HCT116 (cell line): ENCODE measurements around the gene PCDHGA1. TPM values are rescaled to one million over a fixed set of nuclear protein-coding genes. Genes with fewer than 3 reads are reported as not detected.
"Not testable (repeated sequence)": the region's sequence is repeated elsewhere in the genome, so short reads cannot be mapped to it uniquely, and the experiment has no call there.

Source experiments
- ATAC-seq: fragments of 200-7000 bp; cut with Tn5 transposase; 2 replicates; pipeline ENCODE4 v1.9.1; 2020; ENCODE audit warnings: mild to moderate bottlenecking, moderate library complexity
- BruUV-seq: library from RNA; stranded (reverse); fragments of 400-500 nt; replicated peaks from 2 replicates; lab custom pipeline; 2021; lab: Mats Ljungman, UMichigan
- CTCF ChIA-PET: fragments of 300-600 bp; sonication (Branson Sonifier 250); formaldehyde crosslinking; loops from one replicate; lab custom pipeline; 2021; ENCODE audit warnings: antibody characterized with exemption; lab: Charles Lee
- POLR2A ChIA-PET: fragments of 300-600, 350-600 bp; sonication (Branson Sonifier 250); formaldehyde crosslinking; loops from one replicate; lab custom pipeline; 2021; ENCODE audit warnings: antibody characterized with exemption; lab: Charles Lee
- RAD21 ChIA-PET, 2 experiments: fragments of 300-600 bp; sonication (Branson Sonifier 250); formaldehyde crosslinking; loops; one replicate each; lab custom pipeline; 2023; ENCODE audit warnings: low total read pairs in 2 of 2; ENCODE audit not compliant: uncharacterized antibody in 2 of 2, unreplicated experiment in 2 of 2, low non-redundant PET in 1 of 2; lab: Charles Lee
- DNase-seq: peaks from one replicate; pipeline ENCODE4 v3.0.0-alpha.2; 2010; ENCODE audit warnings: low read depth, low spot score
- H2AFZ ChIP-seq: fragments of 200-600 bp; shearing (Covaris generic), sonication (generic); 2 replicates; pipeline ENCODE4 v1.6.1; 2017; ENCODE audit warnings: low read depth, mixed run types, mixed read lengths, antibody characterized with exemption, low read length; ENCODE audit not compliant: poor library complexity, severe bottlenecking
- H3K27ac ChIP-seq: 2 replicates; pipeline ENCODE4 v1.5.1; 2012; ENCODE audit warnings: low read depth, low read length
- H3K27me3 ChIP-seq: fragments of 200-600 bp; sonication (generic); 2 replicates; pipeline ENCODE4 v1.6.1; 2016; ENCODE audit warnings: mixed run types, low read length, mixed read lengths; ENCODE audit not compliant: insufficient read depth
- H3K36me3 ChIP-seq, 2 experiments: fragments of 200-500 bp in 1 of 2; fragments of 200-600 bp in 1 of 2; sonication (Bioruptor generic) in 1 of 2; sonication (generic) in 1 of 2; 2 replicates each; pipeline versions ENCODE4 v1.5.1 to v1.6.1; 2014 to 2016; ENCODE audit warnings: low read length in 2 of 2, inconsistent platforms in 1 of 2, mixed read lengths in 1 of 2, mixed run types in 1 of 2; ENCODE audit not compliant: insufficient read depth in 2 of 2, control insufficient read depth in 1 of 2
- H3K4me1 ChIP-seq, 2 experiments: fragments of 200-600 bp in 1 of 2; sonication (generic) in 1 of 2; 2 replicates each; pipeline versions ENCODE4 v1.5.1 to v1.6.1; 2012 to 2017; ENCODE audit warnings: low read length in 2 of 2, inconsistent platforms in 1 of 2, mild to moderate bottlenecking in 1 of 2, mixed read lengths in 1 of 2, mixed run types in 1 of 2, moderate library complexity in 1 of 2; ENCODE audit not compliant: insufficient read depth in 2 of 2, control insufficient read depth in 1 of 2
- H3K4me2 ChIP-seq: fragments of 200-600 bp; sonication (generic); 2 replicates; pipeline ENCODE4 v1.6.1; 2017; ENCODE audit warnings: mixed run types, low read length, mixed read lengths
- H3K4me3 ChIP-seq, 2 experiments: fragments of 200-600 bp in 1 of 2; sonication (generic) in 1 of 2; replicated peaks in 1 of 2; 2 replicates each; pipeline ENCODE4 v1.5.1; 2011 to 2016; ENCODE audit warnings: low read length in 2 of 2, control low read depth in 1 of 2, low read depth in 1 of 2, mild to moderate bottlenecking in 1 of 2, mixed read lengths in 1 of 2, mixed run types in 1 of 2
- H3K79me2 ChIP-seq: fragments of 200-600 bp; sonication (generic); 2 replicates; pipeline ENCODE4 v1.6.1; 2017; ENCODE audit warnings: mild to moderate bottlenecking, mixed run types, low read length, moderate library complexity, mixed read lengths; ENCODE audit not compliant: insufficient read depth
- H3K9ac ChIP-seq: fragments of 200-600 bp; sonication (generic); 2 replicates; pipeline ENCODE4 v1.6.1; 2016; ENCODE audit warnings: low read length, mixed read lengths
- H3K9me2 ChIP-seq: fragments of 200-600 bp; sonication (generic), shearing (Covaris generic); 2 replicates; pipeline ENCODE4 v1.6.1; 2017; ENCODE audit warnings: mixed run types, mild to moderate bottlenecking, moderate library complexity; ENCODE audit not compliant: insufficient read depth
- H3K9me3 ChIP-seq, 2 experiments: fragments of 200-500 bp in 1 of 2; fragments of 200-600 bp in 1 of 2; sonication (Bioruptor generic) in 1 of 2; sonication (generic) in 1 of 2; 2 replicates each; pipeline ENCODE4 v1.6.1; 2014 to 2017; ENCODE audit warnings: low read length in 2 of 2, mixed read lengths in 2 of 2, inconsistent platforms in 1 of 2, low read depth in 1 of 2, mild to moderate bottlenecking in 1 of 2, mixed run types in 1 of 2, moderate library complexity in 1 of 2; ENCODE audit not compliant: control insufficient read depth in 1 of 2, insufficient read depth in 1 of 2
- H4K20me1 ChIP-seq: fragments of 200-600 bp; sonication (generic), shearing (Covaris generic); 2 replicates; pipeline ENCODE4 v1.6.1; 2017; ENCODE audit warnings: mixed run types, mild to moderate bottlenecking, moderate library complexity; ENCODE audit not compliant: insufficient read depth
- CEBPB ChIP-seq: IDR thresholded peaks from 2 replicates; pipeline ENCODE4 v1.6.1; 2012; ENCODE audit warnings: low read depth
- FOSL1 ChIP-seq: IDR thresholded peaks from 2 replicates; pipeline ENCODE4 v1.6.1; 2012; ENCODE audit warnings: low read depth
- MAX ChIP-seq: IDR thresholded peaks from 2 replicates; pipeline ENCODE4 v1.6.1; 2012
- POLR2A ChIP-seq: IDR thresholded peaks from 2 replicates; pipeline ENCODE4 v1.7.0; 2011; ENCODE audit warnings: borderline replicate concordance; ENCODE audit not compliant: insufficient read depth, insufficient read length; ENCODE audit errors: extremely low read depth
- SP1 ChIP-seq: IDR thresholded peaks from 2 replicates; pipeline ENCODE4 v1.6.1; 2012; ENCODE audit warnings: low read depth
- YY1 ChIP-seq: IDR thresholded peaks from 2 replicates; pipeline ENCODE4 v1.6.1; 2011; ENCODE audit warnings: low read length, low read depth, moderate library complexity, mild to moderate bottlenecking; ENCODE audit not compliant: insufficient replicate concordance; ENCODE audit errors: extremely low read depth
- intact Hi-C: fragments of 100-400 bp; cut with micrococcal nuclease; formaldehyde crosslinking; loops from 2 replicates; pipeline ENCODE4 v1.10.0; 2022
- total RNA-seq: library from RNA; stranded (reverse); gene quantifications from one replicate; pipeline ENCODE4 v1.2.1, GENCODE V29; 2021; ENCODE audit not compliant: unreplicated experiment

Gene PCDHGA1
- total RNA-seq, 1 experiment from 2014 or later, result 0.05 TPM

- ChIA-PET RAD21 (no interaction called here), POLR2A (no interaction called here), CTCF (no interaction called here)
- ATAC-seq, result no peak
- TF ChIP-seq POLR2A (no peak), SP1 (no peak), YY1 (no peak), MAX (no peak), CEBPB (no peak), FOSL1 (no peak)
- no TSS peak for BruUV-seq
- Histone ChIP-seq H3K36me3 (peaks cover 0 to 7% of the 10 kb centered on the region in 2 experiments; a peak in 1 of 4 replicates), H3K9me3 (peaks cover 6 to 9% of the 10 kb centered on the region in 2 experiments; a peak in 3 of 4 replicates), H4K20me1 (no peaks in the 10 kb centered on the region), H3K4me3 (no peak overlapping the region), H2AFZ (no peak overlapping the region), H3K9ac (no peak overlapping the region), H3K27ac (no peak overlapping the region), H3K4me2 (no peak overlapping the region), H3K27me3 (no peaks in the 10 kb centered on the region), H3K79me2 (peaks cover 15% of the 10 kb centered on the region), H3K4me1 (no peaks in the 10 kb centered on the region), H3K9me2 (no peaks in the 10 kb centered on the region)
- DNase-seq, result no peak
- intact Hi-C loops, result no loop called here
These were observed 16.6 kb upstream of the PCDHGA1 start for GRCh38 chr5:141313711-141314110.

GRCh38 chr5:141316963-141317362 lies 13.4 kb upstream of the PCDHGA1 start:
- peaks cover 19 to 23% of the 10 kb centered on the region in 2 experiments for H3K9me3 ChIP-seq
- intact Hi-C loops, CTCF ChIA-PET, RAD21 ChIA-PET, H3K27me3 ChIP-seq, H3K4me3 ChIP-seq, H3K4me2 ChIP-seq, DNase-seq, ATAC-seq, H2AFZ ChIP-seq, H3K9ac ChIP-seq, H3K9me2 ChIP-seq, H3K27ac ChIP-seq, POLR2A ChIA-PET, H4K20me1 ChIP-seq, BruUV-seq: not testable (repeated sequence)
- peaks cover 29% of the 10 kb centered on the region for H3K79me2 ChIP-seq
- peaks cover 2 to 19% of the 10 kb centered on the region in 2 experiments; a peak in 2 of 4 replicates for H3K36me3 ChIP-seq
- peaks cover 4 to 13% of the 10 kb centered on the region in 2 experiments; a peak in 3 of 4 replicates for H3K4me1 ChIP-seq
